HG03159 (cell line): Measurements from ENCODE around the gene CFAP251.
"Not testable (repeated sequence)": the region's sequence is repeated elsewhere in the genome, so short reads cannot be mapped to it uniquely, and the experiment has no call there.

Source experiments
- ATAC-seq: cut with Tn5 transposase; IDR thresholded peaks from one replicate; pipeline ENCODE4 v1.9.1; 2021; ENCODE audit warnings: mild to moderate bottlenecking, moderate library complexity; ENCODE audit not compliant: unreplicated experiment

CFAP251 gene

DNA sequence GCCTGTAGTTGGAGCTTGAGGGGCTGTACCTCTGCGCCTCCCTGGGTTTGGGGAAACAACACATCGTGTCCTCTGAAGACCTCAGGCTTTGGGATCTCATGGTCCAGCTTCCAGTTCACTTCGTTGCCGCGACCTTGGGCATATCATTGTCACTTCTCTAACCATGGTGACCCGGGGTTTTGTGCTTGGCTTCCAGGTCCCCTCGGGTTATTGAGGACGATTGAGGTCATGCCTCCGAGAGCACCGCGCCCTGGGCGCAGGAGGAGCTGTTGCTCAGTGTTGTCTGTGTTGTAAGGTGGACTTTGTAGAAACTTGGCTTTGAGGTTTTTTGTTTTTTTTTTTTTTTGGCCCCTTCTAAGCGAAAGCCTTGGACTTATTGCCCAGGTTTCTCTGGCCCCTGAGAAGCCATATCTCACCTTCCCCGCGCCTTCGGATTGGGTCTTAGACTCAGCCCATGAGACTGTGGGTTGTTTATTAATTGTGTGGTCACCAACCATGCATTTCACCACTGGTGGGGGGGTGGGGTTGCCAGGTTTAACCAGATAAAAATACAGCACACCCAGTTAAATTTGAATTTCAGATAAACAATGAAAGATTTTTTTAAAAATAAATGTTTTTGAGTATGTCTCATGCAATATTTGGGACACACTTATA is 105.9 kb downstream of the CFAP251 start:
- ATAC-seq: no peak

DNA sequence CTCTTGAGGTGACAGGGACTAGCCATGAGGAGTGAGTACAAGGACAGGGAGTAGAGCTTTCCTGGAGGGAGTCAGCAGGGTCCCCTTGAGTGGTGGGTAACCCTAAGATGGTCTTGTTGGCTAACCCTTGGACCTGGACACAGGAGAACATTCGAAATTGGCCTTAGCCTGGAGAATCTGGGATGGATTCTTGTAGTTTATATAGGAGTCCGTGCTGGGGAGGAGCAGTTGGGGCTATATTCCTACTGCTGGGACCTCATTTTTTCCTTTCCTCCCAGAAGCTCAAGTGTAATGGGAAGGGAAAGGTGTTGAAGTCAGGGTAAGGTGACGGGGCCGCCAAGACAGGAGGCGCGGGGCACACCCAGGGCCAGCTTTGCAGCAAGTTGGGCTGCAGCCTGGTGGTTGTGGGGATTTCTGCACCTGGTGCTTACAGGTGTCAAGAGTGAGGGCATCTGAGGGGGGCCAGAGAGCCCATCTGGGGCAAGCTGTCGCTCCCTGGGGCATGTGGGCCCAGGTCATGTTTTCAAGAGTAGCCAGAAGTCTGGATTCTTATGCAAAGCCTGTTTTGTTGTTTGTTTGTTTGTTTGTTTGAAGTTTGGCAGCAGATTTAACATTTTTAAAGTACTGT is 108.4 kb downstream of the CFAP251 start:
- no peak for ATAC-seq

DNA sequence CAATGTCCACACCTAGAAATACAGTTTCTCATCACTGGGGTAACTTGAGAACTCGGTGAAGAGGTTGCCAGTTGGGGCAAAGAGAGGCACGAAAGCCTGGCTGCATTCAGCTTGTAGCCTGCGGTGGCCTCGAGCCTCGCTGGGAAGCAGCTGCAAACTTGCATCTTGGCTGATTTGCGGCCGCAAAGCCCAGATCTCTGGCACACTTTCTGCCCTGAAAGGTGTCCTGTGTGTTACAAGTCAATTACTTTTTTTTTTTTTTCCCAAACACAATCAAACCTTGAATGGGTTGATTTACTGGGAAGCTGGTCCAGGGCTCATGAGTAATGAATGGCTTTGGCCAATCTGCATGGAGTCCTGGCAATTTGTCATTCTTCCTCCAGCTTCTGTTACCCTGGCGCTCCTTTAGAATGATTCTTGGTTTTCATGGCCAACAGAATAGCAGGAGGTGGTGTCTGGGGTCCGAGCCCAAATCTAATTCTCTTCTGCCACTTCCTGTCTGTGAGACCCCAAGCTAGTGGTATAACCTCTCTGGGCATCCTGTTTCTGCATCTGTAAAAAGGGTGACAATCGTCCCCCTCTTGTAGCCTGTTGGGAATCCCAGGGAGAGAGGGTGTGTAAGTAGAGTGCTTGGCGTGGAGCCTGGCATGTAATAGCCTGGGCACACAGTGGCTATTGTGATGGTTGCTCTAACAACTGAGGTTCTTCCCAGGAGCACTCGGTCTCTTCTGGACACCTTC is 109.9 kb downstream of the CFAP251 start:
- no peak for ATAC-seq

DNA sequence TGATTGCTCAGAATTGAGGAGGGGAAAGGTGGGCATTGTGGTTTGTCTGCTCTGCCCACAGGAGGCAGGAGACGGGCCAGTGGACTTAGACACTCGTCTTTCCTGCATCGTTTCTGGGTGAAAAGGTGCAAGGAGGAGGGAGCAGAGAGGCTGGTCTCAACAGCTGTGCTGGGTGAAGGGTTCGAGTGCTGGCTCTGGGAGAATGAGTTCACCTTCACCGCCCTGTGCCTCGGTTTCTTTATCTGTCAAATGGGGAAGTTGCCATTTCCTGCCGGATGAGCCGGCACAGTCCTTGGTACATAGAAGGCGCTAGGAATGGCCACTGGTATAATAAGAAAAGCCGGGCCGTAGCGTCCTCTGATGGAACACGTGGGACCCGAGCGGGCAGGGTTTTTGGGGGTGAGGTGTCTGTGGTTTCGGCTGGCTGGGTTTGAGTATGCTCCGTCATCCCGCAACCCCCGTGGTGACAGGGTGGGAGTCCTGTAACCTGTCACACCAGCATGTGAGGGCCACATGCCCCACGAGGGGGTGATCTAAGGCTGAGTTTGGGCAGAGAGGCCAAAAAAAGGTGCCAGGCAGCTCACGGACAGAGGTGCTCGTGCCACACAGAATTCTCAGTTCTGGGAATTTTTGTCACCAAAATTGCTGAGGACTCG is 110.6 kb downstream of the CFAP251 start:
- no peak for ATAC-seq

DNA sequence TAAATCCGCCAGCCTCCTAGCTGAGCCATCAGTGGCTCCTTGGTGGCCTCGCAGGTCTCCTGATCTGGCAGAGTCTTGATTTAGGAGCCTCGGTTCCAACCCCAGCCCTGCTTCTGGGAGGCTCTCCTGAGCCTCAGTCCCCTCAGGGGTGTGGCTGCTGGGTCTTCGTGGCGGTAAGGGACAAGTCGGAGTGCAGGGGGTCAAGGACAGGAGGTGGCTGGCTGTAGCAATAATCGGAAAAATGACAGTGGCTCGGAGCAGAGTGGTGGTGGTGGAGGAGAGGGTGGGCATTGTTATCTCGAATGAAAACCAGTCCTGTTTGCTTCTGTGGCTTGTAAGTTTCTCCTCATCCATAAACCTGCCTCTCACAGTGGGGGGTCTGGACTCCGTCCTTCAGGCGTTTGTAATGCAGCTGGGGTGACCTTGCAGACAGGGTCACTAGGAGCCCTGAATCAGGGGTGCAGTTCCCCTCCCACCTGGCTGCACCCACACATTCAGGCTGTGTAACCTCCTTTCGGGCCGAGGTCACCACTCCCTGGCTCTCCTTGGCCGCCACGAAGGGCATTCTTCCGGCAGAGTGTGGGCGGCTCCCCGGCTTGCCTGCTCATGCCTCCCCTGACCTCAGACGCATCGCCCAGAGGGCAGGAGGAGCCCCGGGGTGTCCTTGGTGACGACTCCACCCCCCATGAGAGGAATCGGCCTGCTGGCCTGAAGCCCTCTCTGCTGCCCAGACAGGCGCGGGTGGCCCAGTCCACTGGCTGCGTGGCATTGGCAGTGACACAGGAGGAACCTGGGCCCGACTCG is 111.4 kb downstream of the CFAP251 start:
- no peak for ATAC-seq

DNA sequence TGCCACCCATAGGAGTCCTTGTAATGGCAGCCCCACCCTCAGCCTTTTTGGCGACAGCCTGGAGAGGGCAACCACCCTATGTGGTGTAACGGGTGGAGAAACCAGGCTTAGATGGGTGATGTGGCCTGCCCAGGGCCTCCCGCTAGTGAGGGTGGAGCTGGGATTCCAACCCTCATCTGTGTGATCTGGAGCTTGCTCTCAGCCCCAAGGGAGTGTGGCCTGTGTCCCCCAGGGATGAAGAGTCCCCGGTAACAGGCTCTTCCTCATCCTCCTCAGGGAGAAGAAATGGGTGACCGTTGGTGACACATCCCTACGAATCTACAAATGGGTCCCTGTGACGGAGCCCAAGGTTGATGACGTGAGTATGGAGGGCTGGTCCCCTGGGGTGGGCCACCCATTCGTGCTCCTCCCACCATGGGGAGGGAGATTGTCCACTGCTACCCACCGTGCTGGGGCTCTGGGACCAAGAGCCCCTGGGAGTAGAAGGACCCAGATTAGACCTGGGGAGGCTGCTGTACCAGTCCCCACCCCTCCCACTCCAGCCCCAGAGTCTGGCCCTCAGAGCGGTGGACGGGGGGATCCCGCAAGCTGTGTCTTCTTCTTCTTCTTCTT is 112.1 kb downstream of the CFAP251 start:
- ATAC-seq: no peak

DNA sequence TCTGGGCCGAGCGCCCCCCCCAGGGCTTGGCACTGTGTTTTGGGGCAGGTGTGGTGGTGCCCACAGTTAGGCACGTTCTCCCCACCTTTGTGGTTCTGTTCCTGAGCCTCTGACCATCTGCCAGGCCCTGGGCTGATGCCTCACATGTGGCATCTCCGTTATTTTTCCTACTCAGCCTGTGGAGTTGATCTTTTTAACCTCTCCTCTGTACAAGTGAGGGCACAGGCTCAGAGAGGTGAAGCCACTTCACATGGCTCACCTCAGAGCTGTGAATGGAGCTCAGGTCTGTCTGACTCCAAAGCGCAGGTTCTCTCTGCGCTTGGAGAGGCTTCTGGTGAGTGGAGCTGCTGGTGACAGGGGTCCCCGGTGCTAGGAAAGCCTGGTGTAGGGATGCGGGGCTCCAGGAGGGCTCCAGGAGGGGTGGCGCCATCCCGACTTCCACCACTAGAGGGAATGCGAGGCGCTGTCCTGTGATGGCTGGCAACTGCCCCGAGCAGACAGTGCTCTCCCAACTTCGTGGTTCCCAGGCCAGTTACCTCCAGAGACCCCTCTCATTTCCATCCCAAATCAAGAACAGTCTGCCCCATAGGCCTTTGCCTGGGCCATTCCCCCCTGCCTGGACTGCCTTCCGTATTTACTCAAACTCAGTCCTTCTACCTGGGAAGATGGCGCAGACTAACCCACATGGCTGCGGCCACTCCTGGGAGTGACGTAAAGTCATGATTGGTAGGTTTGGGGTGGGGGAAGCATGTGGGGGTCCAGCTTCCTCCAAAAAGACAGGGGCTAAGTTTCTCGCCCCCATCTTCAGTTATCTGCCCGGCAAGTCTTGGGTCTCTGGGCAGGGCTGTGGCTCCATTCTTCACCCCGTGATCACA is 113.2 kb downstream of the CFAP251 start:
- ATAC-seq: no peak

DNA sequence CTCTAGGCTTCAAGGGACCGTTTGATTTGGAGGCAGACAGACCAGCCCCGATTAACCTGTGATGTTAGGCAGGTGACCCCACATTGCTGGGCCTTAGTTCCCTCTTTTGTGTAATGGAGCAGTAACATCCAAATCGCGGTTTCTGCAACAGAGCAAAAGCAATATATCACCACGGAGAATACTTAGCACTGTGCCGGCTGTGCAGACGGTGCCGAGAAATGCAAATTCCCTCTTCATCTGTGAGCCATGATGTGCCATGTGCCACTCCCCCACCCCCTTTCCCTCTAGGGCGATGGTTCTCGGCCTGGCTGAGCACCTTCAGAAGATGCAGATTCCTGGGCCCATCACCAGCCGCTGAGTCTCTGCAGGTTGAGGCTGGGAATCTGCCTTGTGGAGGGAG is 114.2 kb downstream of the CFAP251 start:
- ATAC-seq: no peak

DNA sequence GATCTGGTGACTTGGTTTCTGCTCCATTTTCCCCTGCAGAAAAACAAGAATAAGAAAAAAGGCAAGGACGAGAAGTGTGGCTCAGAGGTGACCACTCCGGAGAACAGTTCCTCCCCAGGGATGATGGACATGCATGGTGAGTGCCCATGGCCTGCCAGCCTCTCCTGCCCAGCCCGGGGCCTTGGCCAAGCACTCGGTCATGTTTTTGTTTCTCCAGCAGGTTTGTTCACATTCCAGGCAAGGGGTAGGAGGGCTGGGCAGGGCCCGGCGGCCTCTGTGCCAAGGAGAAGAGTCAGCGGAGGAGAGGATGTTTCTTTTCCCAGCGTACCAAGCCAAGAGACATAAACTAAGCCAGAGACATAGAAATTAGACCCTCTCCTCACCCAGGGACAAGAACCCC is 116.9 kb downstream of the CFAP251 start:
- ATAC-seq: no peak

DNA sequence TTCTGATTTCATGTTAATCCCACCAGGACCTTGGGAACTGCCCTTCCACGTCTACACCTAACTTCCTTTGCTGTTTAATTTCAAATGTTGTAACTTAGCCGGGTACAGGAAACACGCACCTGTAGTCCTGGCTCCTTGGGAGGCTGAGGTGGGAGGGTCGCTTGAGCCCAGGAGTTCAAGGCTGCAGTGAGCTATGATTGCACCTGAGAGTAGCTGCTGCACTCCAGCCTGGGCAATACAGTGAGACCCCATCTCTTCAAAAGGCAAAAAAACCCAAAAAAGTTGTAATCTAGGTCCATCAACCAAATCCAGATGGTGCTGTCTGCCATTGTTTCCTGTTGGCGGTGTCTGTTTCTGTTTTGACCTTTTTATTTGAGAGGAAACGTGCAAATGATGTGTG is 117.8 kb downstream of the CFAP251 start:
- ATAC-seq: no peak

DNA sequence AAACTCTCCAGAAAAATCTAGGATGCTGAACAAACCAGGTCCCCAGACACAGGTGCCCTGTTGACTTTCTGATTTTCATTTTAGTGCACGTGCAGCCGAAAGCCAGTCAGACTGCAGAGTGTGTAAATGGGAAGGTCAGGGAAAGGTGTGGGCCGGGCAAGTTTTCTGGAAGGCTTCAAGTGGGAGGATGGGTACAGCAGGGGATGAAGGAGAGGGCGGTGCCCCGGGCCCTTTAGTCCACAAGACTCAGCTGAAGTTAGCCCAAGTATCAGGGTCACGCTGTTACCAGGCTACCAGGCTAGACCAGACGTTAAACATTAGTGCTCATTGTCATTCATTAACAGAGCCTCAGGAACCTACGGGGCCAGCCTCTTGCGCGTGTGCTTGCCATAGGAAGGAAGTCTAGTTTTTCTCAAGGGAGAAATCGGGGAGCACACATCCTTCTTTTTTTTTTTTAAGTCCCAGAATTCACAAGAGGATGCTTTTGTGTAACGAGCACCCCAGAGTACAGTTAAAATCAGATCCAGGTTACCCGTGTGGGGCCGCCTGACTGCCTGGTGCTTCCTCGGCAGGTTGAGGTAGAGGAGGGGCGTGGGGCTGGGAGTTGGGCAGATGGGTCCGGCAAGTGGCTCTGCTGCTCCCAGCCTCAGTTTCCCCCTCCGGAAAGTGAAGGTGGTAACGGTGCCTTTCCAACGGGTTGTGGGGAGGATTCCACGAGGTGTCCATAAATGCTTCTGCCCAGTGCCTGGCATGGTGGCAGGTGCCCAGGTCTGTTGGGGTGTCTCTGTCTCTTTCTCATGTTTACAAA is 122.4 kb downstream of the CFAP251 start:
- ATAC-seq: no peak

DNA sequence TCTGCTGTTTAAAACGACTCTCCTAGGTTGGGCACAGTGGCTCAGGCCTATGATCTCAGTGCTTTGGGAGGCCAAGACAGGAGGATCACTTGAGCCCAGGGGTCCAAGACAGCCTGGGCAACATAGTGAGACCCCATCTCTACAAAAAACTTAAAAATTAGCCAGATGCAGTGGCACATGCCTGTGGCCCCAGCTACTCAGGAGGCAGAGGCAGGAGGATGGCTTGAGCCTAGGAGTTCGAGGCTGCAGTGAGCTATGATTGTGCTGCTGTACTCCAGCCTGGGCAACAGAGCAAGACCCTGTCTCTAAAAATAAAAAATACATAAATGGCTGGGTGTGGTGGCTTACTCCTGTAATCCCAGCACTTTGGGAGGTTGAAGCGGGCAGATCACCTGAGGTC is 123.1 kb downstream of the CFAP251 start:
- not testable (repeated sequence) for ATAC-seq

DNA sequence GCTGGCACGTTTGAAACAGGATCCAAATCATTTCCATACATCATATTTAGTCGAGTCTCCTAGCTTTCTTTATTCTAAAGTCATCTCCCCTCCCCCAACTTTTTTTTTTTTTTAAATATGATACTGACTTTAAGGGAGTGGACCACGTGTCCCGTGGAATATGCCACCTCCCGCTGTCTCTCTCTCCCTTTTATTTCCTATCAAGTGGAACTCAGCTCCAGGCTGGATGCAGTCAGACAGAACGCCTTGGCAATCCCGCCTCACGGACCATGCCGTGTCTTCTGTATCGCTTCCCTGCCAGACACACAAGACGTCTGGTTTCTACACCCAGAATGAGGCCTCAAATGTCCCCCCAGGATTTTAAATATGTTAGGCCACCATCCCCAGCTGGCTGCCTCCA is 124.5 kb downstream of the CFAP251 start:
- no peak for ATAC-seq

DNA sequence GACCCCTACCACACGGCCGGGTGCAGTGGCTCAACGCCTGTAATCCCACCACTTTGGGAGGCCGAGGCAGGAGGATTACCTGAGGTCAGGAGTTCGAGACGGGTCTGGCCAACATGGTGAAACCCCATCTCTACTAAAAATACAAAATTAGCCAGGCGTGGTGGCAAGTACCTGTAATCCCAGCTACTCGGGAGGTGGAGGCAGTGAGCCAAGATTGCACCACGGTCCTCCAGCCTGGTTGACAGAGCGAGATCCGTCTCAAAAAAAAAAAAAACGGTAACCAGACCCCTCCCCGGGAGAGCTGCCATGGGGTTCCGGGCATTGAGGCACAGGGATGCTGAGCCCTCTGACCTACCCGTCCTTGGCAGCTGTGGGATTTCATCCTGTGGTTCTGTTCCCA is 125.1 kb downstream of the CFAP251 start:
- ATAC-seq: no peak

DNA sequence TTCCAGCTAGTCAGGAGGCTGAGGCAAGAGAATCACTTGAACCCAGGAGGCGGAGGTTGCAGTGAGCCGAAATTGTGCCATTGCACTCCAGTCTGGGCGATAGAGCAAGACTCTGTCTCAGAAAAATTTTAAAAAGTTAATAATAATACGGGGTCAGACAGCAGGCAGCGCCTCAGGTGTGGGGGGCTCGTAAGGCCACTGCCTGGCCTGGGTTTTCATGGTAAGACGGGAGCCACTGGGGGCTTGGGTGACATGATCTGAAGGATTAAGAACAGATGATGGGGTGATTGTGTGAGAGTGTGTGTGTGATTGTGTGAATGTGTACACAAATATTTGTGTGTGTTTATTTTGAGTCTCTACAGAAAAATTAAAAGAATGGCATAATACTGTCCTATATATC is 126.9 kb downstream of the CFAP251 start:
- ATAC-seq: no peak

DNA sequence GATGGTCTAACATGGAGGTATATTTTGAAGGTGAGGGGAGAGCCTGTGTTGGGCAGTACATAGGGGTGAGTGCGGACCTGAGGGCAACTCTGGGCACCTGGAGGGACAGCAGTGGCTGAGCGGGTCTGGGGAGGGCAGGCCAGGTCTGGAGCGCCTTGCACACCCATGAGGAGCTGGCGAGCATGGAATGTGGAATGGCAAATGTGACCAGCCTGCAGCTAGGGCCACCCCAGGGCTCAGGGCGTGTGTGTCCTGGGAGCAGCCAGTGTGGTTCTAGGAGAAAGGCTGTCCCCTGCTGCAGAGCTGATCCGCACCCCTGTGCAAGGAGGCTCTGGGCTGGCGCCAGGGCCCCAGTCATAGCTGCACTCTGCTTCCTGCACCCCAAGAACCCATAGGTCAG is 127.8 kb downstream of the CFAP251 start:
- no peak for ATAC-seq

DNA sequence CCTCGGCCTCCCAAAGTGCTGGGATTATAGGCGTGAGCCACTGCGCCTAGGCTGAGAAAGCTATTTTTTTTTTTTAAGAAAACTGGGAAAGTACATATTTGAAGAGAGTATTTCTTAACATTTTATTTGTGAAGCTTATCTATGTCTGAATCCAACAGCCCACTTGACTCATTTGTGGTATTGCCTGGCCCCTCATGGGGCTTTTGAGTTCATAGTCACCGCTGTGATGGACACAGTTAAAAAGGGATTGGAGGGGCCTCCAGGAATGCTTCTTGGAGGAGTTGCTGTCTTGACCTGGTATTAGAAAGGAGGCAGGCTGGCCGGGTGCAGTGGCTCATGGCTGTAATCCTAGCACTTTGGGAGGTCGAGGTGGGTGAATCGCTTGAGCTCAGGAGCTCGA is 129.8 kb downstream of the CFAP251 start:
- ATAC-seq: no peak

DNA sequence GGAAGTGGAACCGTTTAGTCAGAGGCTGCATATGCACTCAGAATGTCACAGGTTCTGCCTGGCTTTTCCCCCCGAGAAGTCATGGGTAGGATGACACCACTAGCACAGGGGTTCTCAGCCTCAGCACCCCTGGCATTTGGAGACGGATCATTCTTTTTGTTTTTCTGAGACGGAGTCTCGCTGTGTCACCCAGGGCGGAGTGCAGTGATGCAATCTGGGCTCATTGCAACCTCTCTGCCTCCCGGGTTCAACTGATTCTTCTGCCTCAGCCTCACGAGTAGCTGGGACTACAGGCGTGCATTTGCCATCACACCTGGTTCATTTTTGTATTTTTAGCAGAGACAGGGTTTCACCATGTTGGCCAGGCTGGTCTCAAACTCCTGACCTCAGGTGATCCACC is 131.4 kb downstream of the CFAP251 start:
- no peak for ATAC-seq

DNA sequence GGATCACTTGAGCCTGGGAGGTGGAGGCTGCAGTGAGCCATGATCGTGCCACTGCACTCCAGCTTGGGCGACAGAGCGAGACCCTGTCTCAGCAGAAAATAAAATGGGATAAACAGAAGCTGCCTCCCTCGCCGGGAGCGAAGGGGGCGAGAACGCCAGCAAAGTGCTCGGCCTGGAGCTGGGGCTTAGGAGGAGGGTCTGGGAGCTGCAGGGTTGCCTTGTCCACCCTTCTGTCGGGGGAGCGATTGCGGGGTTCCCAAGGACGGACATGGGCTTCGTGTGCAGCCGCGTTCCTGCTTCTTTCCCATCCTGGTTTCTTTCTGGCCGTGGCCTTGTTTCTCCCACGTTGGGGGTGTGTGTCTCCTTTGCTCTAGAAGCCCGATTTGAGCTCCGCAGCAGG is 132.3 kb downstream of the CFAP251 start:
- no peak for ATAC-seq
